K562 (cell line): ENCODE results near the gene BLZF1. TPM values are rescaled to one million over a fixed set of nuclear protein-coding genes. Genes with fewer than 3 reads are reported as not detected.
A peak's percentile ranks its signal among the peaks of the same experiment; 100 is the strongest.

Experiments
- ARNT ChIP-seq, 2 experiments: fragments of 450-650 bp; IDR thresholded peaks; 2 replicates each; pipeline ENCODE4 v1.6.1; 2016; ENCODE audit warnings: mild to moderate bottlenecking in 1 of 2
- CBX8 ChIP-seq: fragments of 200-600 bp; sonication (generic); IDR thresholded peaks from 2 replicates; pipeline ENCODE4 v1.6.1; 2012; ENCODE audit warnings: borderline replicate concordance, mixed run types, low read depth, mild to moderate bottlenecking, moderate library complexity, mixed read lengths, low read length, control low read depth, inconsistent platforms; ENCODE audit not compliant: poor library complexity, severe bottlenecking; ENCODE audit errors: extremely low read depth
- EWSR1 ChIP-seq: fragments of 450-650 bp; IDR thresholded peaks from 2 replicates; pipeline ENCODE4 v1.6.1; 2018; ENCODE audit warnings: borderline replicate concordance, mild to moderate bottlenecking, low read depth, moderate library complexity; ENCODE audit not compliant: partially characterized antibody
- GTF2E2 ChIP-seq: fragments of 200-800 bp; sonication (Bioruptor generic); IDR thresholded peaks from 2 replicates; pipeline ENCODE4 v1.6.1; 2016; ENCODE audit warnings: missing genetic modification characterization, missing compliant biosample characterization
- HINFP ChIP-seq: fragments of 450-650 bp; conservative IDR thresholded peaks from 2 replicates; pipeline ENCODE4 v1.6.1; 2016; ENCODE audit warnings: missing genetic modification characterization, low read depth, mild to moderate bottlenecking, control low read depth, missing compliant biosample characterization
- LARP7 ChIP-seq: fragments of 450-650 bp; IDR thresholded peaks from 2 replicates; pipeline ENCODE4 v1.6.1; 2016
- MAZ ChIP-seq, 2 experiments: fragments of 450-650 bp in 1 of 2; sonication (generic) in 1 of 2; formaldehyde crosslinking; IDR thresholded peaks in 1 of 2; conservative IDR thresholded peaks in 1 of 2; 2 replicates each; pipeline versions ENCODE4 v1.4.0 to v1.5.0; 2020; ENCODE audit warnings: mild to moderate bottlenecking in 1 of 2, missing genetic modification reagents in 1 of 2
- NFIC ChIP-seq: fragments of 450-650 bp; IDR thresholded peaks from 2 replicates; pipeline ENCODE4 v1.6.1; 2017; ENCODE audit warnings: mild to moderate bottlenecking, inconsistent platforms
- PYGO2 ChIP-seq: fragments of 450-650 bp; IDR thresholded peaks from 2 replicates; pipeline ENCODE4 v1.6.1; 2016; ENCODE audit warnings: mild to moderate bottlenecking, missing genetic modification characterization, moderate library complexity, missing compliant biosample characterization
- SMC3 ChIP-seq: conservative IDR thresholded peaks from 2 replicates; pipeline ENCODE4 v1.6.1; 2011; ENCODE audit warnings: low read depth, low read length, improper control_type of control experiment; ENCODE audit not compliant: insufficient read depth
- TBP ChIP-seq: optimal IDR thresholded peaks from 2 replicates; pipeline ENCODE3; 2011; ENCODE audit warnings: low read depth, low read length, improper control_type of control experiment
- WHSC1 ChIP-seq: IDR thresholded peaks from one replicate; pipeline ENCODE4 v1.6.1; 2012; ENCODE audit warnings: low read length, control low read depth, inconsistent platforms
- ZC3H11A ChIP-seq: IDR thresholded peaks from 2 replicates; pipeline ENCODE4 v1.6.1; 2012; ENCODE audit warnings: low read depth, low read length, improper control_type of control experiment
- ZFP36 ChIP-seq: fragments of 150-350 bp; IDR thresholded peaks from 2 replicates; pipeline ENCODE4 v1.6.1; 2018; ENCODE audit warnings: low read length, low read depth; ENCODE audit not compliant: partially characterized antibody
- ZNF408 ChIP-seq: fragments of 250-450 bp; sonication (Bioruptor Pico); IDR thresholded peaks from 2 replicates; pipeline ENCODE4 v1.4.0; 2020; ENCODE audit warnings: low read depth, mild to moderate bottlenecking, moderate library complexity
- ZNF695 ChIP-seq: fragments of 450-650 bp; formaldehyde crosslinking; IDR thresholded peaks from 2 replicates; pipeline ENCODE4 v1.4.0; 2020; ENCODE audit warnings: mild to moderate bottlenecking, moderate library complexity
- ZNF77 ChIP-seq: fragments of 250-450 bp; sonication (Bioruptor Pico); IDR thresholded peaks from 2 replicates; pipeline ENCODE4 v1.5.0; 2020
- polyA plus RNA-seq, 8 experiments: library from polyadenylated mRNA; depleted of rRNA in 4 of 8; stranded (reverse) in 5 of 8; unstranded in 3 of 8; fragments of >200 nt; fragmentation: Nextera tagmentation in 2 of 8; fragmentation: Illumina TruSeq in 1 of 8; extraction: Ambion mirVana in 2 of 8; extraction: Trizol in 1 of 8; gene quantifications; 2 replicates each; pipeline versions ENCODE4 v1.2.1 to v1.2.3, GENCODE V29; 2011 to 2014; ENCODE audit warnings: inconsistent platforms in 1 of 8, missing spikeins in 1 of 8
- total RNA-seq, 7 experiments: library from RNA; depleted of rRNA in 6 of 7; stranded (reverse); fragments of >200 nt in 6 of 7; fragmentation: Illumina TruSeq in 2 of 7; extraction: Trizol in 2 of 7; gene quantifications; 2 replicates each; pipeline versions ENCODE4 v1.2.1 to v1.2.3, GENCODE V29; 2011 to 2021; ENCODE audit warnings: low replicate concordance in 1 of 7
- TF ChIP-seq, protein P1 (sequence below): fragments of 250-450 bp; sonication (Bioruptor Pico); IDR thresholded peaks from 2 replicates; pipeline ENCODE4 v1.4.0; 2020; ENCODE audit warnings: mild to moderate bottlenecking
- TF ChIP-seq, protein P2 (sequence below): sonication (generic); IDR thresholded peaks from 2 replicates; pipeline ENCODE4 v1.6.1; 2016
- TF ChIP-seq, protein P3 (sequence below): fragments of 250-450 bp; sonication (Bioruptor Pico); IDR thresholded peaks from 2 replicates; pipeline ENCODE4 v1.4.0; 2020

The BLZF1 gene
- total and polyA plus RNA-seq, 9 of the 15 experiments (the other 6 are each of a cell fraction or from before 2014, with no cell fraction given): 20.5 to 32.8 (median 25.3) TPM

- TF ChIP-seq, protein P1, sequence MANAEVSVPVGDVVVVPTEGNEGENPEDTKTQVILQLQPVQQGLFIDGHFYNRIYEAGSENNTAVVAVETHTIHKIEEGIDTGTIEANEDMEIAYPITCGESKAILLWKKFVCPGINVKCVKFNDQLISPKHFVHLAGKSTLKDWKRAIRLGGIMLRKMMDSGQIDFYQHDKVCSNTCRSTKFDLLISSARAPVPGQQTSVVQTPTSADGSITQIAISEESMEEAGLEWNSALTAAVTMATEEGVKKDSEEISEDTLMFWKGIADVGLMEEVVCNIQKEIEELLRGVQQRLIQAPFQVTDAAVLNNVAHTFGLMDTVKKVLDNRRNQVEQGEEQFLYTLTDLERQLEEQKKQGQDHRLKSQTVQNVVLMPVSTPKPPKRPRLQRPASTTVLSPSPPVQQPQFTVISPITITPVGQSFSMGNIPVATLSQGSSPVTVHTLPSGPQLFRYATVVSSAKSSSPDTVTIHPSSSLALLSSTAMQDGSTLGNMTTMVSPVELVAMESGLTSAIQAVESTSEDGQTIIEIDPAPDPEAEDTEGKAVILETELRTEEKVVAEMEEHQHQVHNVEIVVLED (CRISPR knock-in tag): no peak
- TF ChIP-seq SMC3: no peak
- TF ChIP-seq NFIC: no peak
- TF ChIP-seq GTF2E2 (tag): 0 out of 2 replicates have a peak, but pooled peaks have one; percentile 26
- no peak for TF ChIP-seq PYGO2 (tag)
- TF ChIP-seq ZNF408 (CRISPR knock-in tag): no peak
- no peak for TF ChIP-seq ZNF695
- no peak for TF ChIP-seq ZNF77 (CRISPR knock-in tag)
- TF ChIP-seq, protein P2, sequence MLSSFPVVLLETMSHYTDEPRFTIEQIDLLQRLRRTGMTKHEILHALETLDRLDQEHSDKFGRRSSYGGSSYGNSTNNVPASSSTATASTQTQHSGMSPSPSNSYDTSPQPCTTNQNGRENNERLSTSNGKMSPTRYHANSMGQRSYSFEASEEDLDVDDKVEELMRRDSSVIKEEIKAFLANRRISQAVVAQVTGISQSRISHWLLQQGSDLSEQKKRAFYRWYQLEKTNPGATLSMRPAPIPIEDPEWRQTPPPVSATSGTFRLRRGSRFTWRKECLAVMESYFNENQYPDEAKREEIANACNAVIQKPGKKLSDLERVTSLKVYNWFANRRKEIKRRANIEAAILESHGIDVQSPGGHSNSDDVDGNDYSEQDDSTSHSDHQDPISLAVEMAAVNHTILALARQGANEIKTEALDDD: 0 out of 2 replicates have a peak, but pooled peaks have one; percentile 17
- no peak for TF ChIP-seq ARNT (IDR thresholded peaks at IDR 0.05)
- no peak for TF ChIP-seq ZC3H11A
- no peak for TF ChIP-seq HINFP
- no peak for TF ChIP-seq WHSC1
- TF ChIP-seq EWSR1: no peak
- no peak for TF ChIP-seq CBX8
- TF ChIP-seq ZFP36: no peak
- TF ChIP-seq TBP: no peak
- no peak for TF ChIP-seq MAZ (CRISPR knock-in tag; conservative IDR thresholded peaks at IDR 0.05 in 1 of 2, IDR thresholded peaks at IDR 0.05 in 1 of 2)
- no peak for TF ChIP-seq LARP7
- TF ChIP-seq, protein P3, sequence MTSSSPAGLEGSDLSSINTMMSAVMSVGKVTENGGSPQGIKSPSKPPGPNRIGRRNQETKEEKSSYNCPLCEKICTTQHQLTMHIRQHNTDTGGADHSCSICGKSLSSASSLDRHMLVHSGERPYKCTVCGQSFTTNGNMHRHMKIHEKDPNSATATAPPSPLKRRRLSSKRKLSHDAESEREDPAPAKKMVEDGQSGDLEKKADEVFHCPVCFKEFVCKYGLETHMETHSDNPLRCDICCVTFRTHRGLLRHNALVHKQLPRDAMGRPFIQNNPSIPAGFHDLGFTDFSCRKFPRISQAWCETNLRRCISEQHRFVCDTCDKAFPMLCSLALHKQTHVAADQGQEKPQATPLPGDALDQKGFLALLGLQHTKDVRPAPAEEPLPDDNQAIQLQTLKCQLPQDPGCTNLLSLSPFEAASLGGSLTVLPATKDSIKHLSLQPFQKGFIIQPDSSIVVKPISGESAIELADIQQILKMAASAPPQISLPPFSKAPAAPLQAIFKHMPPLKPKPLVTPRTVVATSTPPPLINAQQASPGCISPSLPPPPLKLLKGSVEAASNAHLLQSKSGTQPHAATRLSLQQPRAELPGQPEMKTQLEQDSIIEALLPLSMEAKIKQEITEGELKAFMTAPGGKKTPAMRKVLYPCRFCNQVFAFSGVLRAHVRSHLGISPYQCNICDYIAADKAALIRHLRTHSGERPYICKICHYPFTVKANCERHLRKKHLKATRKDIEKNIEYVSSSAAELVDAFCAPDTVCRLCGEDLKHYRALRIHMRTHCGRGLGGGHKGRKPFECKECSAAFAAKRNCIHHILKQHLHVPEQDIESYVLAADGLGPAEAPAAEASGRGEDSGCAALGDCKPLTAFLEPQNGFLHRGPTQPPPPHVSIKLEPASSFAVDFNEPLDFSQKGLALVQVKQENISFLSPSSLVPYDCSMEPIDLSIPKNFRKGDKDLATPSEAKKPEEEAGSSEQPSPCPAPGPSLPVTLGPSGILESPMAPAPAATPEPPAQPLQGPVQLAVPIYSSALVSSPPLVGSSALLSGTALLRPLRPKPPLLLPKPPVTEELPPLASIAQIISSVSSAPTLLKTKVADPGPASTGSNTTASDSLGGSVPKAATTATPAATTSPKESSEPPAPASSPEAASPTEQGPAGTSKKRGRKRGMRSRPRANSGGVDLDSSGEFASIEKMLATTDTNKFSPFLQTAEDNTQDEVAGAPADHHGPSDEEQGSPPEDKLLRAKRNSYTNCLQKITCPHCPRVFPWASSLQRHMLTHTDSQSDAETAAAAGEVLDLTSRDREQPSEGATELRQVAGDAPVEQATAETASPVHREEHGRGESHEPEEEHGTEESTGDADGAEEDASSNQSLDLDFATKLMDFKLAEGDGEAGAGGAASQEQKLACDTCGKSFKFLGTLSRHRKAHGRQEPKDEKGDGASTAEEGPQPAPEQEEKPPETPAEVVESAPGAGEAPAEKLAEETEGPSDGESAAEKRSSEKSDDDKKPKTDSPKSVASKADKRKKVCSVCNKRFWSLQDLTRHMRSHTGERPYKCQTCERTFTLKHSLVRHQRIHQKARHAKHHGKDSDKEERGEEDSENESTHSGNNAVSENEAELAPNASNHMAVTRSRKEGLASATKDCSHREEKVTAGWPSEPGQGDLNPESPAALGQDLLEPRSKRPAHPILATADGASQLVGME: no peak
These were observed 3.4 kb downstream of the BLZF1 start (continued) for GRCh38 chr1:169371404-169371803.
